C4-2B (cell line): ENCODE results near the gene SH3GLB2.
"Not testable (repeated sequence)": the region's sequence is repeated elsewhere in the genome, so short reads cannot be mapped to it uniquely, and the experiment has no call there.

Experiments used
- H3K27ac ChIP-seq: fragments of 450-650 bp; 2 replicates; pipeline ENCODE4 v1.5.1; 2017
- ZFX ChIP-seq: fragments of 450-650 bp; IDR thresholded peaks from 2 replicates; pipeline ENCODE4 v1.6.1; 2017
- TF ChIP-seq, protein P1 (sequence below): fragments of 450-650 bp; conservative IDR thresholded peaks from 2 replicates; pipeline ENCODE4 v1.5.1; 2017; ENCODE audit warnings: mild to moderate bottlenecking

Gene SH3GLB2

DNA sequence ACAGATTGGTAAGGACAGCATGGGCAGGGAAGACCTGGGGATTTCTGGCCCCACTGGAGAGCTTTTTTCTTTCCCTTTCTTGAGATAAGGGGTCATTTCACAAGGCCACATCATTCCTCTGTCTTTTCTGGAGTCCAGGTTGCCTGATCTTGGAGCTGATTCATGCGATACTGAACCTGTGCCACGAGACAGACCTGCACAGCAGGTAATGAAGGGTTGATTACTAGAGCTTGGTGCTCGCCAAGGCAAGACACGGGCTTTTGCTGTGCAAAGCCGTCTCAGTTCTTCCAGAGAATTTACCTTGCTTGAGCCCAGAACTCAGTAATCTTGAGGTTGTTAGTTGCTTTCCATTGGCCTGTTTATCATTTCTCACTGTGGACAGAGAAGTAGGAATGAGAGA lies 41.5 kb downstream of the SH3GLB2 start:
- no peak overlapping the region for H3K27ac ChIP-seq
- TF ChIP-seq ZFX, result no peak
- TF ChIP-seq, protein P1, sequence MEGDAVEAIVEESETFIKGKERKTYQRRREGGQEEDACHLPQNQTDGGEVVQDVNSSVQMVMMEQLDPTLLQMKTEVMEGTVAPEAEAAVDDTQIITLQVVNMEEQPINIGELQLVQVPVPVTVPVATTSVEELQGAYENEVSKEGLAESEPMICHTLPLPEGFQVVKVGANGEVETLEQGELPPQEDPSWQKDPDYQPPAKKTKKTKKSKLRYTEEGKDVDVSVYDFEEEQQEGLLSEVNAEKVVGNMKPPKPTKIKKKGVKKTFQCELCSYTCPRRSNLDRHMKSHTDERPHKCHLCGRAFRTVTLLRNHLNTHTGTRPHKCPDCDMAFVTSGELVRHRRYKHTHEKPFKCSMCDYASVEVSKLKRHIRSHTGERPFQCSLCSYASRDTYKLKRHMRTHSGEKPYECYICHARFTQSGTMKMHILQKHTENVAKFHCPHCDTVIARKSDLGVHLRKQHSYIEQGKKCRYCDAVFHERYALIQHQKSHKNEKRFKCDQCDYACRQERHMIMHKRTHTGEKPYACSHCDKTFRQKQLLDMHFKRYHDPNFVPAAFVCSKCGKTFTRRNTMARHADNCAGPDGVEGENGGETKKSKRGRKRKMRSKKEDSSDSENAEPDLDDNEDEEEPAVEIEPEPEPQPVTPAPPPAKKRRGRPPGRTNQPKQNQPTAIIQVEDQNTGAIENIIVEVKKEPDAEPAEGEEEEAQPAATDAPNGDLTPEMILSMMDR, result no peak

DNA sequence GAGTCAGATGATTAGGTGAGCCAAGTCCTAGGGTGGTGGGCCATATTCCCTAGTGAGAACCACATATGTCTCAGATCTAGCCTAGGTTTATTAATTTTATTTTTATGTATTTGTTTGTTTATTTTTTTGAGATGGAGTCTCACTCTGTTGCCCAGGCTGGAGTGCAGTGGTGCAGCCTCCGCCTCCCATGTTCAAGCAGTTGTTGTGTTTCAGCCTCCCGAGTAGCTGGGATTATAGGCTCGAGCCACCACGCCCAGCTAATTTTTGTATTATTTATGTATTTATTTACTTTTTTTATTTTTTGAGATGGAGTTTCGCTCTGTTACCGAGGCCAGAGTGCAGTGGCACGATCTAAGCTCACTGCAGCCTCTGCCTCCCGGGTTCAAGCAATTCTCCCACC lies 44.6 kb downstream of the SH3GLB2 start:
- TF ChIP-seq, protein P1, result no peak
- no peak for TF ChIP-seq ZFX
- no peak overlapping the region for H3K27ac ChIP-seq

GRCh38 chr9:128979111-128979510 lies 49.0 kb downstream of the SH3GLB2 start:
- TF ChIP-seq ZFX, result no peak
- TF ChIP-seq, protein P1, result no peak

DNA sequence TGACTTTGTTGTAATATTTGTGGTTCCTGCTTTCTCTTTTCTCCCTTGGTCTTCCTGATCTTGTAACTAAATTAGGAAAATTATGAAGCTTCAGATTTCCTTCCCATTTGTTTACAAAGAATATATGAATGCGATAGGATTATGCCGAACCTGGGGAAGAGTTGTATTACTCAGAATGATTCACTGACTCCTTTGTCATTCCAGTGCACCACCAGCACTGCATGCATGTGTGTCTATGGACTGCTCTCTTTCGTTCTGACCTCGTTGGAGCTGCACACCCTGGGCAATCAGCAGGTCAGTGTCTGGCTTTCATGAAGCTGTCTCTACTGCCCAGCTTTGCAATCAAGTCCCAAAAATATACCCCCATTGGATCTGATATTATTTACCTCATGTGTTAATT lies 55.2 kb downstream of the SH3GLB2 start:
- TF ChIP-seq, protein P1, result no peak
- TF ChIP-seq ZFX, result no peak
- no peak overlapping the region for H3K27ac ChIP-seq

More at GRCh38 chr9:128979111-128979510, 49.0 kb downstream of the SH3GLB2 start:
- H3K27ac ChIP-seq, result no peak overlapping the region

DNA sequence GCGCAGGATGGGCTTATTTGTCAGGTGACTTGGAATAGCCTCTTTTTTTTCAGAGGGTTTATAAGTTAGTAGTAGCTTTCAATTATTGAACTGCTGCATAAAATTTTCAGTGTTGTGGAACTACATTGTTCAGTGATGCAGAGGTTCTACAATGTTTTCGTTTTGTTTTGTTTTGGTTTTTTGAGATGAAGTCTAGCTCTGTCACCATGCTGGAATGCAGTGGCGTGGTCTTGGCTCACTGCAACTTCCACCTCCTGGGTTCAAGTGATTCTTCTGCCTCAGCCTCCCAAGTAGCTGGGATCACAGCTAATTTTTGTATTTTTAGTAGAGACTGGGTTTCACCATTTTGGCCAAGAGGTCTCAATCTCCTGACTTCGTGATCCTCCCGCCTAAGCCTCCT lies 58.6 kb downstream of the SH3GLB2 start:
- TF ChIP-seq, protein P1, result no peak
- no peak for TF ChIP-seq ZFX
- H3K27ac ChIP-seq, result no peak overlapping the region

GRCh38 chr9:128961403-128961802 lies 66.7 kb downstream of the SH3GLB2 start:
- not testable (repeated sequence) for H3K27ac ChIP-seq
